ENCODE results near the gene MANSC1.

The MANSC1 gene

GRCh38 chr12:12281134-12281533 lies 68.9 kb downstream of the MANSC1 start:
- H3K36me3 ChIP-seq: no peaks in the 10 kb centered on the region
- H3K4me1 ChIP-seq: peaks cover 0 to 19% (median 9%) of the 10 kb centered on the region in 4 donors
- no peak for TF ChIP-seq CTCF (IDR thresholded peaks at IDR 0.05)
- no peak overlapping the region for H3K4me3 ChIP-seq
- no peaks in the 10 kb centered on the region for H3K9me3 ChIP-seq
- DNase-seq: no peak
- H3K27me3 ChIP-seq: no peaks in the 10 kb centered on the region
- no peak overlapping the region for H3K27ac ChIP-seq
- intact Hi-C loops (cut with DNase I; ENCODE audit: low total_unique reads): no loop called here

- Histone ChIP-seq H3K27me3 (no peaks in the 10 kb centered on the region), H3K36me3 (no peaks in the 10 kb centered on the region), H3K27ac (no peak overlapping the region), H3K4me1 (peaks cover 0 to 18% (median 9%) of the 10 kb centered on the region in 4 donors), H3K9me3 (no peaks in the 10 kb centered on the region), H3K4me3 (no peak overlapping the region)
- DNase-seq: no peak
- intact Hi-C loops (cut with DNase I; ENCODE audit: low total_unique reads): no loop called here
- no peak for TF ChIP-seq CTCF (IDR thresholded peaks at IDR 0.05)
Observed at GRCh38 chr12:12278899-12279298, 71.1 kb downstream of the MANSC1 start.
